Lower leg skin (tissue), 3 donors: Measurements from ENCODE around the gene WNT10A.

ENCODE experiments used
- CTCF ChIP-seq, 3 donors: fragments of 450-650 bp; IDR thresholded peaks; one replicate each; pipeline ENCODE4 v1.5.1; 2016; ENCODE audit warnings: antibody characterized with exemption in 3 of 3, mild to moderate bottlenecking in 3 of 3, moderate library complexity in 2 of 3
- POLR2A ChIP-seq, 2 donors: fragments of 450-650 bp; IDR thresholded peaks; one replicate each; pipeline ENCODE4 v1.6.1; 2016 to 2017; ENCODE audit warnings: antibody characterized with exemption in 2 of 2, mild to moderate bottlenecking in 1 of 2, moderate library complexity in 1 of 2

GRCh38 chr2:218875692-218876246, 4.9 kb upstream of the WNT10A start:
- TF ChIP-seq CTCF (IDR thresholded peaks at IDR 0.05): no peak
- no peak for TF ChIP-seq POLR2A (IDR thresholded peaks at IDR 0.05)
